K562 (cell line): ENCODE data around the gene CEMIP. TPM values are rescaled to one million over a fixed set of nuclear protein-coding genes. Genes with fewer than 3 reads are reported as not detected.

Experiments
- ATAC-seq: fragments of 200-7000 bp; cut with Tn5 transposase; 3 replicates; pipeline ENCODE4 v1.9.1; 2020; ENCODE audit warnings: moderate library complexity
- BruUV-seq: library from RNA; stranded (reverse); fragments of 400-500 nt; replicated peaks from 2 replicates; lab custom pipeline; 2021; lab: Mats Ljungman, UMichigan
- CTCF ChIA-PET: fragments of 300-600 bp; formaldehyde crosslinking; extraction: SDS; loops from one replicate; lab custom pipeline; 2021; ENCODE audit warnings: low intra/inter-chr PET ratio; lab: Yijun Ruan, JAX
- POLR2A ChIA-PET: fragments of 300-600, 350-650 bp; sonication (Branson Sonifier 250); formaldehyde crosslinking; extraction: SDS; loops from one replicate; lab custom pipeline; 2021; ENCODE audit warnings: antibody characterized with exemption, inconsistent platforms; lab: Yijun Ruan, JAX
- DNase-seq, 4 experiments: peaks; one replicate each; pipeline versions ENCODE4 v3.0.0 to v3.0.0-alpha.2; 2011 to 2018; ENCODE audit warnings: low spot score in 3 of 4, mixed read lengths in 3 of 4; ENCODE audit errors: extremely low read depth in 1 of 4
- FAIRE-seq: peaks from 2 replicates; lab custom pipeline; 2011; peaks lifted over from hg19 to GRCh38; lab: Jason Lieb, UNC
- H2AFZ ChIP-seq: 2 replicates; pipeline ENCODE4 v1.6.0; 2011; ENCODE audit warnings: low read depth, low read length, control low read depth, inconsistent platforms
- H3K27ac ChIP-seq: fragments of 200-600 bp; 3 replicates; pipeline ENCODE4 v1.8.0; 2011; ENCODE audit warnings: low read depth, mild to moderate bottlenecking, control low read depth, inconsistent platforms, low read length, moderate library complexity, mixed read lengths; ENCODE audit errors: extremely low read depth
- H3K27me3 ChIP-seq, 2 experiments: fragments of 300-600 bp in 1 of 2; 2 replicates in 1 of 2; 3 replicates in 1 of 2; pipeline versions ENCODE4 v1.6.0 to v1.8.0; 2011; ENCODE audit warnings: inconsistent platforms in 2 of 2, low read length in 2 of 2, mild to moderate bottlenecking in 1 of 2, mixed read lengths in 1 of 2, moderate library complexity in 1 of 2; ENCODE audit not compliant: control insufficient read depth in 2 of 2, insufficient read depth in 2 of 2
- H3K36me3 ChIP-seq: fragments of 300-600 bp; 3 replicates; pipeline ENCODE4 v1.8.0; 2011; ENCODE audit warnings: mild to moderate bottlenecking, low read length, inconsistent platforms; ENCODE audit not compliant: control insufficient read depth, insufficient read depth
- H3K4me1 ChIP-seq, 2 experiments: fragments of 200-600 bp in 1 of 2; replicated peaks in 1 of 2; 2 replicates in 1 of 2; 3 replicates in 1 of 2; pipeline versions ENCODE4 v1.5.1 to v1.8.0; 2011; ENCODE audit warnings: inconsistent platforms in 2 of 2, low read length in 2 of 2, mild to moderate bottlenecking in 1 of 2, mixed read lengths in 1 of 2, moderate library complexity in 1 of 2; ENCODE audit not compliant: control insufficient read depth in 2 of 2, insufficient read depth in 2 of 2
- H3K4me2 ChIP-seq: 2 replicates; pipeline ENCODE4 v1.6.1; 2011; ENCODE audit warnings: low read length, control low read depth, inconsistent platforms, mixed read lengths; ENCODE audit not compliant: insufficient read depth
- H3K4me3 ChIP-seq: fragments of 200-600 bp; sonication (generic), shearing (Covaris generic); 2 replicates; pipeline ENCODE4 v1.5.1; 2016; ENCODE audit warnings: control low read depth, inconsistent platforms
- H3K79me2 ChIP-seq: fragments of 200-600 bp; 3 replicates; pipeline ENCODE4 v1.8.0; 2011; ENCODE audit warnings: low read length, inconsistent platforms; ENCODE audit not compliant: control insufficient read depth, insufficient read depth
- H3K9ac ChIP-seq, 2 experiments: 2 replicates each; pipeline versions ENCODE4 v1.6.0 to v1.6.1; 2011; ENCODE audit warnings: low read depth in 2 of 2, low read length in 2 of 2, control low read depth in 1 of 2, inconsistent platforms in 1 of 2, mild to moderate bottlenecking in 1 of 2, mixed read lengths in 1 of 2; ENCODE audit not compliant: insufficient read depth in 1 of 2
- H3K9me1 ChIP-seq: one replicate; pipeline ENCODE4 v1.6.0; 2011; ENCODE audit warnings: inconsistent platforms, mild to moderate bottlenecking, low read length, moderate library complexity; ENCODE audit not compliant: control insufficient read depth, insufficient read depth
- H3K9me3 ChIP-seq: replicated peaks from 2 replicates; pipeline ENCODE4 v1.5.1; 2011; ENCODE audit warnings: low read depth, low read length, inconsistent platforms; ENCODE audit not compliant: control insufficient read depth, insufficient read depth
- H4K20me1 ChIP-seq: replicated peaks from 2 replicates; pipeline ENCODE4 v1.6.1; 2011; ENCODE audit warnings: low read length, inconsistent platforms, mixed read lengths; ENCODE audit not compliant: control insufficient read depth, insufficient read depth
- AFF1 ChIP-seq, 2 experiments: fragments of 450-650 bp; IDR thresholded peaks; 2 replicates each; pipeline ENCODE4 v1.6.1; 2018; ENCODE audit warnings: mild to moderate bottlenecking in 2 of 2, low read depth in 1 of 2; ENCODE audit not compliant: partially characterized antibody in 2 of 2
- CBX1 ChIP-seq: sonication (generic); IDR thresholded peaks from 2 replicates; pipeline ENCODE4 v1.6.1; 2016; ENCODE audit warnings: antibody characterized with exemption, low read depth, mild to moderate bottlenecking
- GTF2E2 ChIP-seq: fragments of 200-800 bp; sonication (Bioruptor generic); IDR thresholded peaks from 2 replicates; pipeline ENCODE4 v1.6.1; 2016; ENCODE audit warnings: missing genetic modification characterization, missing compliant biosample characterization
- HDAC1 ChIP-seq, 2 experiments: fragments of 450-650 bp; IDR thresholded peaks; 2 replicates each; pipeline ENCODE4 v1.6.1; 2016 to 2017; ENCODE audit warnings: inconsistent platforms in 1 of 2, mild to moderate bottlenecking in 1 of 2, moderate library complexity in 1 of 2
- IRF2 ChIP-seq: sonication (generic); formaldehyde crosslinking; IDR thresholded peaks from 2 replicates; pipeline ENCODE4 v1.8.1; 2022; ENCODE audit warnings: mild to moderate bottlenecking, missing genetic modification reagents
- JUN ChIP-seq, 2 experiments: sonication (generic) in 1 of 2; formaldehyde crosslinking in 1 of 2; IDR thresholded peaks; 2 replicates each; pipeline versions ENCODE4 v1.6.1 to v1.8.0; 2012 to 2022; ENCODE audit warnings: borderline replicate concordance in 2 of 2, mild to moderate bottlenecking in 2 of 2, improper control_type of control experiment in 1 of 2, low read depth in 1 of 2, low read length in 1 of 2, missing genetic modification reagents in 1 of 2
- MBD1 ChIP-seq: fragments of 250-450 bp; sonication (Bioruptor Pico); IDR thresholded peaks from 2 replicates; pipeline ENCODE4 v1.8.0; 2022; ENCODE audit warnings: inconsistent platforms
- MTA1 ChIP-seq: fragments of 450-650 bp; IDR thresholded peaks from 2 replicates; pipeline ENCODE4 v1.6.1; 2017; ENCODE audit warnings: borderline replicate concordance
- NONO ChIP-seq, 2 experiments: fragments of 200-400 bp in 1 of 2; fragments of 450-650 bp in 1 of 2; formaldehyde crosslinking in 1 of 2; IDR thresholded peaks; 2 replicates each; pipeline ENCODE4 v1.6.1; 2017; ENCODE audit warnings: low read depth in 2 of 2, mild to moderate bottlenecking in 2 of 2, moderate library complexity in 2 of 2, low read length in 1 of 2
- SAP30 ChIP-seq: fragments of 200-600 bp; sonication (generic); IDR thresholded peaks from 2 replicates; pipeline ENCODE4 v1.6.1; 2012; ENCODE audit warnings: borderline replicate concordance, low read depth, mild to moderate bottlenecking, moderate library complexity, low read length, control low read depth, inconsistent platforms; ENCODE audit not compliant: insufficient read depth, poor library complexity, severe bottlenecking
- ZEB2 ChIP-seq: fragments of 450-650 bp; IDR thresholded peaks from 2 replicates; pipeline ENCODE4 v1.6.1; 2016
- ZNF551 ChIP-seq: fragments of 250-450 bp; sonication (Bioruptor Pico); IDR thresholded peaks from 2 replicates; pipeline ENCODE4 v1.5.0; 2021; ENCODE audit warnings: mild to moderate bottlenecking, moderate library complexity
- WGBS: fragments of 100-300 bp; shearing (Covaris generic); methylation state at CpG from one replicate; pipeline ENCODE4 v1.1.6; 2016; ENCODE audit warnings: low coverage, mixed read lengths; ENCODE audit not compliant: insufficient coverage; ENCODE audit errors: missing lambda C conversion rate; 5-methylcytosine and 5-hydroxymethylcytosine counted together
- in situ Hi-C: fragments of 300-500 bp; cut with MboI; formaldehyde crosslinking; loops from 4 replicates; pipeline ENCODE4 v1.15.0; 2018; ENCODE audit warnings: inconsistent platforms, mixed read lengths
- intact Hi-C: fragments of 100-400 bp; cut with micrococcal nuclease; formaldehyde crosslinking; loops from 2 replicates; pipeline ENCODE4 v1.14.2; 2022
- polyA plus RNA-seq, 8 experiments: library from polyadenylated mRNA; depleted of rRNA in 4 of 8; stranded (reverse) in 5 of 8; unstranded in 3 of 8; fragments of >200 nt; fragmentation: Nextera tagmentation in 2 of 8; fragmentation: Illumina TruSeq in 1 of 8; extraction: Ambion mirVana in 2 of 8; extraction: Trizol in 1 of 8; gene quantifications; 2 replicates each; pipeline versions ENCODE4 v1.2.1 to v1.2.3, GENCODE V29; 2011 to 2014; ENCODE audit warnings: inconsistent platforms in 1 of 8, missing spikeins in 1 of 8
- total RNA-seq, 7 experiments: library from RNA; depleted of rRNA in 6 of 7; stranded (reverse); fragments of >200 nt in 6 of 7; fragmentation: Illumina TruSeq in 2 of 7; extraction: Trizol in 2 of 7; gene quantifications; 2 replicates each; pipeline versions ENCODE4 v1.2.1 to v1.2.3, GENCODE V29; 2011 to 2021; ENCODE audit warnings: low replicate concordance in 1 of 7

The CEMIP gene
- total and polyA plus RNA-seq, 9 of the 15 experiments (the other 6 are each of a cell fraction or from before 2014, with no cell fraction given), result 0.33 TPM; not detected in 8

- Histone ChIP-seq H3K79me2 (no peaks in the 10 kb centered on the region), H3K27me3 (peaks cover 9 to 30% of the 10 kb centered on the region in 2 experiments; a peak in 4 of 5 replicates), H3K4me3 (no peak overlapping the region), H3K36me3 (no peaks in the 10 kb centered on the region), H3K9me1 (no peaks in the 10 kb centered on the region), H3K4me2 (no peak overlapping the region), H2AFZ (no peak overlapping the region), H4K20me1 (no peaks in the 10 kb centered on the region; the same call in 1 of the 2 replicates), H3K9me3 (no peaks in the 10 kb centered on the region), H3K4me1 (no peaks in the 10 kb centered on the region), H3K27ac (no peak overlapping the region), H3K9ac (no peak overlapping the region)
- in situ Hi-C loops, result no loop called here
- no TSS peak for BruUV-seq
- ChIA-PET CTCF (no interaction called here), POLR2A (no interaction called here)
- intact Hi-C loops, result no loop called here
- no peak for DNase-seq
- 1% methylated on average over 8 of the region's 8 CpGs for WGBS
- FAIRE-seq, result no peak
- no peak for ATAC-seq
- TF ChIP-seq IRF2 (CRISPR knock-in tag), result no peak
- TF ChIP-seq MTA1, result no peak
- TF ChIP-seq SAP30, result no peak
- no peak for TF ChIP-seq GTF2E2 (tag)
- no peak for TF ChIP-seq MBD1 (CRISPR knock-in tag)
- TF ChIP-seq ZNF551 (CRISPR knock-in tag), result no peak
- TF ChIP-seq CBX1, result no peak
- TF ChIP-seq HDAC1 (IDR thresholded peaks at IDR 0.05), result no peak
- TF ChIP-seq ZEB2, result no peak
- TF ChIP-seq NONO (IDR thresholded peaks at IDR 0.05; ENCODE audit: low read depth in 2 of 2, low read length in 1 of 2), result no peak
- no peak for TF ChIP-seq AFF1 (IDR thresholded peaks at IDR 0.05; ENCODE audit: low read depth in 1 of 2, partially characterized antibody in 2 of 2)
- TF ChIP-seq JUN (IDR thresholded peaks at IDR 0.05; ENCODE audit: borderline replicate concordance, low read depth, low read length), result no peak
- TF ChIP-seq JUN (CRISPR knock-in tag; IDR thresholded peaks at IDR 0.05; ENCODE audit: borderline replicate concordance), result no peak
Measured at GRCh38 chr15:80735344-80735743, 43.8 kb upstream of the CEMIP start.
